GM18526 (cell line): ENCODE data around the gene CCDC88C.

Experiments
- POLR2A ChIP-seq: IDR thresholded peaks from 3 replicates; pipeline ENCODE4 v1.6.1; 2011; ENCODE audit not compliant: insufficient read length; ENCODE audit errors: extremely low read depth

Gene CCDC88C

GRCh38 chr14:91367173-91368171 is 50.1 kb downstream of the CCDC88C start:
- peak; percentile 43 for TF ChIP-seq POLR2A

DNA sequence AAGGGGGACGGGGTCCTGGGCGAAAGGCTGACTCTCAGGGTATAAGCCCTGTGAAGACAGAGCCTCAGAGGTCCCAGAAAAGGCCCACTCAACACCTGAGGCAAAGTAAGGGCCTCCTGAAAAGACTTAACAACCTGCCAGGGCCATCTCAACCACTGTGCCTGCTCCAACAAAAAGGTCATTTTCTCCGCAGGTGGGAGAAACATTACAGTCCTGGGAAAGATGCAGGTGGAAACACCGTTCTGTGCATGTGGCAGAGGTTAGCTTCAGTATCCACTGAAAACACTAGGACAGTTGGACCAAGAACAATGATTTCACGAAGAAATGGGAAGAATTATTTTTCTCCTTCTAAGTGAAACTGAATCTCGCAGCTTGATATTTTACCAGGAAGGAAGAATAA is 50.9 kb downstream of the CCDC88C start:
- TF ChIP-seq POLR2A: no peak

GRCh38 chr14:91365552-91365951 is 52.1 kb downstream of the CCDC88C start:
- no peak for TF ChIP-seq POLR2A

GRCh38 chr14:91364524-91365270 is 52.9 kb downstream of the CCDC88C start:
- no peak for TF ChIP-seq POLR2A

- no peak for TF ChIP-seq POLR2A
These were observed 53.7 kb downstream of the CCDC88C start for GRCh38 chr14:91363776-91364523.

GRCh38 chr14:91361233-91361811 is 56.3 kb downstream of the CCDC88C start:
- no peak for TF ChIP-seq POLR2A

DNA sequence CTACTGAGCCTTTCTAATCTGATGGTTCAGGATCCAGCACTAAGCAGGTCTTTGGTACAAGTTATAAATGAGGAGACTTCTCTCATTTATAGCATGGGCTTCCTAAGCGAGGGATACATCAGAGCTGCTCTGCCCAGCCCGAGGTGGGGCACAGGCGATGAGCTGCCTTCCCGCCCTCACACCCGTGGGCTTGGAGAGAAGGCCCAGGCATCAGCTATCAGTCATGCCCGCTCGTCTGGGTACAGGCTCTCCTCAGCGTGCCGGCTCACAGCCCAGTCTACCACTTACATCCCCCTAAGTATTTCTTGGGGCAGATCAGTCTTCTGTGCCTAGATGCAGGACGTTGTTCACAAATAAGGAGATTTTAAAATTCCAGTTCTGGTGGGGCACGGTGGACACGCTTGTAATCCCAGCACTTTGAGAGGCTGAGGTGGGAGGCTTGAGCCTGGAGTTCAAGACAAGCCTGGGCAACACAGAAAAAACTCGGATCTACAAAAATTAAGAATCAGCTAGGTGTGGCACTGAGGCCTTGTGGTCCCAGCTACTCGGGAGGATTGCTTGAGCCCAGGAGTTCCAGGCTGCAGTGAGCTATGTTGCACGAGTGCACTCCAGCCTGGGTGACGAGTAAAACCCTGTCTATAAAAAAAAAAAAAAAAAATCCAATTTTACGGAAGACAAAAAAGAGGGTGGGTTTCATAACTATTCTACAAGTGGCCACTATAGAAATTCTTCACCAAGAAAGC is 57.0 kb downstream of the CCDC88C start:
- no peak for TF ChIP-seq POLR2A

GRCh38 chr14:91358654-91359220 is 58.9 kb downstream of the CCDC88C start:
- TF ChIP-seq POLR2A: no peak

DNA sequence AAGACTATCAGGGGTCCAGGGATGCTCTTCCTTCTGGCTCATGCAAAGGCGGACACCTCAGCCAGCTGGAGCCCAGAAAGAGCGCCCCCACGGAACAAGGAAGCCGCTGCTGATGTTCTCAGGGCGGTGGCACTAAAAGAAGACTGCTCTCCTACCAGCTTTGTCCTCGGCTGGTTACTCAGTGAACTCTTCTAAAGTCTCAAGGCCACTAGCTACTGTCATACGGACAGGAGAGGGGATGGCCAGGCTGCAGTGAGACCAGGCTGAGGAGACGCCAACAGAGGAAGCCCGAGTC is 59.6 kb downstream of the CCDC88C start:
- TF ChIP-seq POLR2A: no peak

GRCh38 chr14:91357272-91358024 is 60.2 kb downstream of the CCDC88C start:
- TF ChIP-seq POLR2A: no peak

DNA sequence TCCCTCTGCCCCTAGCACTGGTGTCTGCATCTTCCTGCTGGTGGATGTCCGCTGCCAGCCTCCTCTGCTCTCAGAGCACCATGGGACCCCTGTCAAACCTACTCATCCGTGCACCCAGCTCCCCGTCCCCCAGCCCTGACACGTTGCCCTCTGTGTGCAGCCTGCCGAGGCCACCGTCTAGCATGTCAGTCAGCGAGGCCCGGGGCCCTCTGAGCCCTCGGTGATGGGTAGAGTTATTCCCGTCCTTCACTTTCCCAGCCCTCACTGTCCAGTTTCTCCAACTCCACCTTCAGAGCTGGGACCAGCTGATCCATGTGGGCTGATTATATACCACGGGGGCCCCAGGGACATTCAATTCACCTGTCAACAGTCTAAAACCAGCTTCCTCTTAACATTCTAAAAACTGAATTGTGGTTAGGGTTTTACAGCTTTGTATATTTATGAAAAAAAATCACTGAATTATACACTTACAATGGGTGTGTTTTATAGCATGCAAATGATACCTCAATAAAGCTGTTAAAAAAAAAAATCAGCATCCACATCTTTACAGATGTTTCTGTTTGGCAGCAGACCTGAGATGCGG is 61.3 kb downstream of the CCDC88C start:
- no peak for TF ChIP-seq POLR2A

- TF ChIP-seq POLR2A: no peak
These were observed 62.5 kb downstream of the CCDC88C start for GRCh38 chr14:91354979-91355685.
